Renal cortical epithelial cell (primary cell): ENCODE results near the gene EFNA1. TPM values are rescaled to one million over a fixed set of nuclear protein-coding genes. Genes with fewer than 3 reads are reported as not detected.

ENCODE experiments used
- DNase-seq: peaks from one replicate; pipeline ENCODE4 v3.0.0-alpha.2; 2011; ENCODE audit warnings: low read depth
- total RNA-seq: library from RNA; depleted of rRNA; stranded (reverse); fragments of >200 nt; gene quantifications from 2 replicates; pipeline ENCODE4 v1.2.3, GENCODE V29; 2014

EFNA1 gene
- total RNA-seq, 1 donor from 2014 or later = 68.3 TPM

GRCh38 chr1:155124503-155125463 lies 2.9 kb upstream of the EFNA1 start:
- DNase-seq = peak; percentile 91

- no peak for DNase-seq
These were observed 2.1 kb upstream of the EFNA1 start for GRCh38 chr1:155125511-155125945.

- DNase-seq = no peak
These were observed 1.6 kb upstream of the EFNA1 start for GRCh38 chr1:155125946-155126555.

- DNase-seq = peak; percentile 80
These were observed 1.0 kb upstream of the EFNA1 start for GRCh38 chr1:155126556-155127104.

GRCh38 chr1:155127967-155128754 lies 485 bp downstream of the EFNA1 start:
- DNase-seq = no peak

GRCh38 chr1:155128755-155129473 lies 1.2 kb downstream of the EFNA1 start:
- peak; percentile 62 for DNase-seq

GRCh38 chr1:155130272-155131006 lies 2.8 kb downstream of the EFNA1 start:
- no peak for DNase-seq

GRCh38 chr1:155131285-155131684 lies 3.6 kb downstream of the EFNA1 start:
- DNase-seq = no peak

- DNase-seq = no peak
These were observed 4.2 kb downstream of the EFNA1 start for GRCh38 chr1:155131856-155132255.

- DNase-seq = no peak
These were observed 6.2 kb downstream of the EFNA1 start for GRCh38 chr1:155133799-155134281.

GRCh38 chr1:155134322-155134721 lies 6.6 kb downstream of the EFNA1 start:
- no peak for DNase-seq

- DNase-seq = peak; percentile 98
These were observed 7.3 kb downstream of the EFNA1 start for GRCh38 chr1:155134880-155135414.

- peak; percentile 81 for DNase-seq
These were observed 7.8 kb downstream of the EFNA1 start, which contains the start of gene SLC50A1 for GRCh38 chr1:155135415-155136028. Gene SLC50A1, plus strand, starts transcription at chr1:155135852. Its CDS starts 60 bp downstream, at chr1:155135912.

GRCh38 chr1:155136748-155137147 lies 9.1 kb downstream of the EFNA1 start:
- DNase-seq = no peak

GRCh38 chr1:155137154-155137949 lies 9.7 kb downstream of the EFNA1 start:
- DNase-seq = no peak

GRCh38 chr1:155139895-155140629 lies 12.4 kb downstream of the EFNA1 start, which contains the start of gene DPM3:
Gene DPM3, minus strand, starts transcription at chr1:155140531. Its CDS starts 291 bp downstream, at chr1:155140240.
- DNase-seq = no peak

GRCh38 chr1:155140630-155140953 lies 12.9 kb downstream of the EFNA1 start:
- no peak for DNase-seq

- no peak for DNase-seq
These were observed 14.1 kb downstream of the EFNA1 start for GRCh38 chr1:155141749-155142148.
